Endothelial cell (in vitro differentiated cells): ENCODE measurements around the gene CCDC175. TPM values are rescaled to one million over a fixed set of nuclear protein-coding genes. Genes with fewer than 3 reads are reported as not detected.

ENCODE experiments used
- DNase-seq: peaks from one replicate; pipeline ENCODE4 v3.0.0; 2021; ENCODE audit warnings: low spot score
- H3K27ac Mint-ChIP-seq: one replicate; pipeline ENCODE4 v1.8.0; 2021; ENCODE audit warnings: mixed read lengths, inconsistent platforms; ENCODE audit not compliant: unreplicated experiment
- H3K27me3 Mint-ChIP-seq: one replicate; pipeline ENCODE4 v1.8.0; 2021; ENCODE audit warnings: mild to moderate bottlenecking, moderate library complexity, mixed read lengths, inconsistent platforms; ENCODE audit not compliant: unreplicated experiment
- H3K36me3 Mint-ChIP-seq: one replicate; pipeline ENCODE4 v1.8.0; 2021; ENCODE audit warnings: mild to moderate bottlenecking, low read depth, mixed read lengths, inconsistent platforms; ENCODE audit not compliant: unreplicated experiment
- H3K4me1 Mint-ChIP-seq: one replicate; pipeline ENCODE4 v1.8.0; 2021; ENCODE audit warnings: mild to moderate bottlenecking, mixed read lengths, inconsistent platforms; ENCODE audit not compliant: unreplicated experiment
- H3K4me3 Mint-ChIP-seq: one replicate; pipeline ENCODE4 v1.8.0; 2021; ENCODE audit warnings: mild to moderate bottlenecking, mixed read lengths, inconsistent platforms; ENCODE audit not compliant: unreplicated experiment
- H3K9me3 Mint-ChIP-seq: one replicate; pipeline ENCODE4 v1.8.0; 2021; ENCODE audit warnings: mixed read lengths, inconsistent platforms; ENCODE audit not compliant: unreplicated experiment
- total RNA-seq: library from RNA; stranded (reverse); fragmentation: NEBNext Ultra II Directional; extraction: Animal tissue kit (Norgen Biotek cat#: 25700); gene quantifications from one replicate; pipeline ENCODE4 v1.2.1, GENCODE V29; 2021; ENCODE audit not compliant: unreplicated experiment
- TF ChIP-seq, protein P1 (sequence below): fragments of 200-600 bp; sonication (generic); IDR thresholded peaks from one replicate; pipeline ENCODE4 v1.5.0; 2021; ENCODE audit warnings: antibody characterized with exemption; ENCODE audit not compliant: unreplicated experiment

CCDC175 gene
- total RNA-seq, 1 donor from 2014 or later = not detected

- Mint-ChIP-seq H3K27me3 (no peaks in the 10 kb centered on the region), H3K36me3 (no peaks in the 10 kb centered on the region), H3K4me1 (peaks cover 24% of the 10 kb centered on the region), H3K27ac (no peak overlapping the region), H3K4me3 (no peak overlapping the region), H3K9me3 (no peaks in the 10 kb centered on the region)
- DNase-seq = no peak
- TF ChIP-seq, protein P1, sequence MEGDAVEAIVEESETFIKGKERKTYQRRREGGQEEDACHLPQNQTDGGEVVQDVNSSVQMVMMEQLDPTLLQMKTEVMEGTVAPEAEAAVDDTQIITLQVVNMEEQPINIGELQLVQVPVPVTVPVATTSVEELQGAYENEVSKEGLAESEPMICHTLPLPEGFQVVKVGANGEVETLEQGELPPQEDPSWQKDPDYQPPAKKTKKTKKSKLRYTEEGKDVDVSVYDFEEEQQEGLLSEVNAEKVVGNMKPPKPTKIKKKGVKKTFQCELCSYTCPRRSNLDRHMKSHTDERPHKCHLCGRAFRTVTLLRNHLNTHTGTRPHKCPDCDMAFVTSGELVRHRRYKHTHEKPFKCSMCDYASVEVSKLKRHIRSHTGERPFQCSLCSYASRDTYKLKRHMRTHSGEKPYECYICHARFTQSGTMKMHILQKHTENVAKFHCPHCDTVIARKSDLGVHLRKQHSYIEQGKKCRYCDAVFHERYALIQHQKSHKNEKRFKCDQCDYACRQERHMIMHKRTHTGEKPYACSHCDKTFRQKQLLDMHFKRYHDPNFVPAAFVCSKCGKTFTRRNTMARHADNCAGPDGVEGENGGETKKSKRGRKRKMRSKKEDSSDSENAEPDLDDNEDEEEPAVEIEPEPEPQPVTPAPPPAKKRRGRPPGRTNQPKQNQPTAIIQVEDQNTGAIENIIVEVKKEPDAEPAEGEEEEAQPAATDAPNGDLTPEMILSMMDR = no peak
Observed at GRCh38 chr14:59585891-59586554, 9.4 kb upstream of the CCDC175 start.

- Mint-ChIP-seq H3K9me3 (no peaks in the 10 kb centered on the region), H3K27ac (no peak overlapping the region), H3K4me3 (no peak overlapping the region), H3K27me3 (no peaks in the 10 kb centered on the region), H3K4me1 (peaks cover 24% of the 10 kb centered on the region), H3K36me3 (no peaks in the 10 kb centered on the region)
- no peak for DNase-seq
- TF ChIP-seq, protein P1 = no peak
Observed at GRCh38 chr14:59583755-59584154, 7.1 kb upstream of the CCDC175 start.

- TF ChIP-seq, protein P1 = no peak
- no peak for DNase-seq
- Mint-ChIP-seq H3K4me1 (peaks cover 21% of the 10 kb centered on the region), H3K36me3 (no peaks in the 10 kb centered on the region), H3K9me3 (no peaks in the 10 kb centered on the region), H3K27ac (no peak overlapping the region), H3K27me3 (no peaks in the 10 kb centered on the region), H3K4me3 (no peak overlapping the region)
Observed at GRCh38 chr14:59582845-59583509, 6.4 kb upstream of the CCDC175 start.

DNA sequence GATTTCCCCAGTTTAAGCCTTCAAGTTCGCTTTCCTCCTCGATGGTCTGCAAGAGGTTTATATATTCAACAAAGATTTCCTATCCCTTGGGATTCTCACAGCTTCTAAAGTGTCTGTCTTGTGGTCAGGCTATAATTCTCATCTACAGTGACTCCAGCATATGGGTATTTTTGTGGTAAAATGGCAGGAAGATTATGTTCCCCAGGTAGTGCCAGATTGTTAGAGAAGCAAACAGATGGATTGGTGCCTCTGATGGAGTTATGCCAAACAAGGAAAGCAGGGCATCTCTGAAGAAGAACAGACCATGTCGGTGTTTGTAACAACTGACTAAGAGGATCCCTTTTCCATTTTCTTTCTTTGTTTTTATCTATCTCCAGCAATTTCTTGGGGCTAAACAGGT is 5.5 kb upstream of the CCDC175 start:
- TF ChIP-seq, protein P1 = no peak
- H3K4me3 Mint-ChIP-seq = no peak overlapping the region
- H3K27ac Mint-ChIP-seq = no peak overlapping the region

DNA sequence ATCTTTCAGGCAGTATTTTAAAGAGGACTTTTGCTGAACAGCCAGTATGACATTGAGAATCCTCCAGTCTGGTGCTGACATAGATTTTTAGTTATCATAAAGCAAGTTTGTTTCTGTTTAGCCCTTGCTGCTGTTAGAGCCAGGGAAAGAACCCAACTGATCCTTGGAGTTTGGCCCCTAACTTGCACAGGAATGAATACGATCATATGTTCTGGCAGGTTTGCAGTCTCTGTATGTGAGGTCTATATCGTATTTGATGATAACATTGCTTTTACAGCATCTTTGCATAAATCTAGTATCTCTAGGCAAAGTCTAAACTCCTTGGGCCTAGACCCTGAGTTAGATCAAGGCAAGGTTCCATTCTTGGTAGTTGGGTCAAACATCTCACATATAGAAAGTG is 4.3 kb upstream of the CCDC175 start:
- Mint-ChIP-seq H3K27ac (no peak overlapping the region), H3K27me3 (no peaks in the 10 kb centered on the region), H3K9me3 (no peaks in the 10 kb centered on the region), H3K4me1 (peaks cover 9% of the 10 kb centered on the region), H3K4me3 (no peak overlapping the region), H3K36me3 (no peaks in the 10 kb centered on the region)
- TF ChIP-seq, protein P1 = no peak
- DNase-seq = no peak

More for the DNA sequence above, 5.5 kb upstream of the CCDC175 start:
- Mint-ChIP-seq H3K4me1 (peaks cover 15% of the 10 kb centered on the region), H3K9me3 (no peaks in the 10 kb centered on the region), H3K27me3 (no peaks in the 10 kb centered on the region), H3K36me3 (no peaks in the 10 kb centered on the region)
- DNase-seq = no peak
